K562 (cell line): Measurements from ENCODE around the gene RASL12. TPM values are rescaled to one million over a fixed set of nuclear protein-coding genes. Genes with fewer than 3 reads are reported as not detected.

Source experiments
- ATAC-seq: fragments of 200-7000 bp; cut with Tn5 transposase; 3 replicates; pipeline ENCODE4 v1.9.1; 2020; ENCODE audit warnings: moderate library complexity
- BruUV-seq: library from RNA; stranded (reverse); fragments of 400-500 nt; replicated peaks from 2 replicates; lab custom pipeline; 2021; lab: Mats Ljungman, UMichigan
- CTCF ChIA-PET: fragments of 300-600 bp; formaldehyde crosslinking; extraction: SDS; loops from one replicate; lab custom pipeline; 2021; ENCODE audit warnings: low intra/inter-chr PET ratio; lab: Yijun Ruan, JAX
- POLR2A ChIA-PET: fragments of 300-600, 350-650 bp; sonication (Branson Sonifier 250); formaldehyde crosslinking; extraction: SDS; loops from one replicate; lab custom pipeline; 2021; ENCODE audit warnings: antibody characterized with exemption, inconsistent platforms; lab: Yijun Ruan, JAX
- DNase-seq, 4 experiments: peaks; one replicate each; pipeline versions ENCODE4 v3.0.0 to v3.0.0-alpha.2; 2011 to 2018; ENCODE audit warnings: low spot score in 3 of 4, mixed read lengths in 3 of 4; ENCODE audit errors: extremely low read depth in 1 of 4
- FAIRE-seq: peaks from 2 replicates; lab custom pipeline; 2011; peaks lifted over from hg19 to GRCh38; lab: Jason Lieb, UNC
- H2AFZ ChIP-seq: 2 replicates; pipeline ENCODE4 v1.6.0; 2011; ENCODE audit warnings: low read depth, low read length, control low read depth, inconsistent platforms
- H3K27ac ChIP-seq: fragments of 200-600 bp; 3 replicates; pipeline ENCODE4 v1.8.0; 2011; ENCODE audit warnings: low read depth, mild to moderate bottlenecking, control low read depth, inconsistent platforms, low read length, moderate library complexity, mixed read lengths; ENCODE audit errors: extremely low read depth
- H3K27me3 ChIP-seq, 2 experiments: fragments of 300-600 bp in 1 of 2; 2 replicates in 1 of 2; 3 replicates in 1 of 2; pipeline versions ENCODE4 v1.6.0 to v1.8.0; 2011; ENCODE audit warnings: inconsistent platforms in 2 of 2, low read length in 2 of 2, mild to moderate bottlenecking in 1 of 2, mixed read lengths in 1 of 2, moderate library complexity in 1 of 2; ENCODE audit not compliant: control insufficient read depth in 2 of 2, insufficient read depth in 2 of 2
- H3K36me3 ChIP-seq: fragments of 300-600 bp; 3 replicates; pipeline ENCODE4 v1.8.0; 2011; ENCODE audit warnings: mild to moderate bottlenecking, low read length, inconsistent platforms; ENCODE audit not compliant: control insufficient read depth, insufficient read depth
- H3K4me1 ChIP-seq, 2 experiments: fragments of 200-600 bp in 1 of 2; replicated peaks in 1 of 2; 2 replicates in 1 of 2; 3 replicates in 1 of 2; pipeline versions ENCODE4 v1.5.1 to v1.8.0; 2011; ENCODE audit warnings: inconsistent platforms in 2 of 2, low read length in 2 of 2, mild to moderate bottlenecking in 1 of 2, mixed read lengths in 1 of 2, moderate library complexity in 1 of 2; ENCODE audit not compliant: control insufficient read depth in 2 of 2, insufficient read depth in 2 of 2
- H3K4me2 ChIP-seq: 2 replicates; pipeline ENCODE4 v1.6.1; 2011; ENCODE audit warnings: low read length, control low read depth, inconsistent platforms, mixed read lengths; ENCODE audit not compliant: insufficient read depth
- H3K4me3 ChIP-seq: fragments of 200-600 bp; sonication (generic), shearing (Covaris generic); 2 replicates; pipeline ENCODE4 v1.5.1; 2016; ENCODE audit warnings: control low read depth, inconsistent platforms
- H3K79me2 ChIP-seq: fragments of 200-600 bp; 3 replicates; pipeline ENCODE4 v1.8.0; 2011; ENCODE audit warnings: low read length, inconsistent platforms; ENCODE audit not compliant: control insufficient read depth, insufficient read depth
- H3K9ac ChIP-seq, 2 experiments: 2 replicates each; pipeline versions ENCODE4 v1.6.0 to v1.6.1; 2011; ENCODE audit warnings: low read depth in 2 of 2, low read length in 2 of 2, control low read depth in 1 of 2, inconsistent platforms in 1 of 2, mild to moderate bottlenecking in 1 of 2, mixed read lengths in 1 of 2; ENCODE audit not compliant: insufficient read depth in 1 of 2
- H3K9me1 ChIP-seq: one replicate; pipeline ENCODE4 v1.6.0; 2011; ENCODE audit warnings: inconsistent platforms, mild to moderate bottlenecking, low read length, moderate library complexity; ENCODE audit not compliant: control insufficient read depth, insufficient read depth
- H3K9me3 ChIP-seq: replicated peaks from 2 replicates; pipeline ENCODE4 v1.5.1; 2011; ENCODE audit warnings: low read depth, low read length, inconsistent platforms; ENCODE audit not compliant: control insufficient read depth, insufficient read depth
- H4K20me1 ChIP-seq: replicated peaks from 2 replicates; pipeline ENCODE4 v1.6.1; 2011; ENCODE audit warnings: low read length, inconsistent platforms, mixed read lengths; ENCODE audit not compliant: control insufficient read depth, insufficient read depth
- ASH1L ChIP-seq: fragments of 450-650 bp; IDR thresholded peaks from 2 replicates; pipeline ENCODE4 v1.6.1; 2018; ENCODE audit warnings: borderline replicate concordance, mild to moderate bottlenecking, low read depth; ENCODE audit not compliant: partially characterized antibody
- NRF1 ChIP-seq, 2 experiments: fragments of 450-650 bp; IDR thresholded peaks in 1 of 2; conservative IDR thresholded peaks in 1 of 2; 2 replicates each; pipeline ENCODE4 v1.6.1; 2014; ENCODE audit warnings: mild to moderate bottlenecking in 2 of 2
- SRSF3 ChIP-seq: fragments of 200-400 bp; formaldehyde crosslinking; IDR thresholded peaks from 2 replicates; pipeline ENCODE4 v1.6.1; 2016; ENCODE audit warnings: mild to moderate bottlenecking, low read length, moderate library complexity; ENCODE audit not compliant: insufficient read depth
- STAG1 ChIP-seq: sonication (generic); formaldehyde crosslinking; IDR thresholded peaks from 2 replicates; pipeline ENCODE4 v1.5.0; 2020; ENCODE audit warnings: missing genetic modification reagents, borderline replicate concordance
- ZNF165 ChIP-seq: fragments of 250-450 bp; sonication (Bioruptor Pico); IDR thresholded peaks from 2 replicates; pipeline ENCODE4 v1.4.0; 2020; ENCODE audit warnings: borderline replicate concordance
- ZNF23 ChIP-seq: fragments of 250-450 bp; sonication (Bioruptor Pico); IDR thresholded peaks from 2 replicates; pipeline ENCODE4 v1.4.0; 2020; ENCODE audit warnings: mild to moderate bottlenecking
- ZNF75A ChIP-seq: fragments of 450-650 bp; formaldehyde crosslinking; IDR thresholded peaks from 2 replicates; pipeline ENCODE4 v1.4.0; 2020; ENCODE audit warnings: mild to moderate bottlenecking
- WGBS: fragments of 100-300 bp; shearing (Covaris generic); methylation state at CpG from one replicate; pipeline ENCODE4 v1.1.6; 2016; ENCODE audit warnings: low coverage, mixed read lengths; ENCODE audit not compliant: insufficient coverage; ENCODE audit errors: missing lambda C conversion rate; 5-methylcytosine and 5-hydroxymethylcytosine counted together
- in situ Hi-C: fragments of 300-500 bp; cut with MboI; formaldehyde crosslinking; loops from 4 replicates; pipeline ENCODE4 v1.15.0; 2018; ENCODE audit warnings: inconsistent platforms, mixed read lengths
- intact Hi-C: fragments of 100-400 bp; cut with micrococcal nuclease; formaldehyde crosslinking; loops from 2 replicates; pipeline ENCODE4 v1.14.2; 2022
- polyA plus RNA-seq, 8 experiments: library from polyadenylated mRNA; depleted of rRNA in 4 of 8; stranded (reverse) in 5 of 8; unstranded in 3 of 8; fragments of >200 nt; fragmentation: Nextera tagmentation in 2 of 8; fragmentation: Illumina TruSeq in 1 of 8; extraction: Ambion mirVana in 2 of 8; extraction: Trizol in 1 of 8; gene quantifications; 2 replicates each; pipeline versions ENCODE4 v1.2.1 to v1.2.3, GENCODE V29; 2011 to 2014; ENCODE audit warnings: inconsistent platforms in 1 of 8, missing spikeins in 1 of 8
- total RNA-seq, 7 experiments: library from RNA; depleted of rRNA in 6 of 7; stranded (reverse); fragments of >200 nt in 6 of 7; fragmentation: Illumina TruSeq in 2 of 7; extraction: Trizol in 2 of 7; gene quantifications; 2 replicates each; pipeline versions ENCODE4 v1.2.1 to v1.2.3, GENCODE V29; 2011 to 2021; ENCODE audit warnings: low replicate concordance in 1 of 7
- TF ChIP-seq, protein P1 (sequence below): fragments of 450-650 bp; IDR thresholded peaks from 2 replicates; pipeline ENCODE4 v1.6.1; 2018; ENCODE audit warnings: mild to moderate bottlenecking, low read depth; ENCODE audit not compliant: partially characterized antibody
- TF ChIP-seq, protein P2 (sequence below): fragments of 450-650 bp; IDR thresholded peaks from 2 replicates; pipeline ENCODE4 v1.6.1; 2016; ENCODE audit warnings: missing biosample characterization, missing genetic modification characterization
- TF ChIP-seq, protein P3 (sequence below): sonication (generic); formaldehyde crosslinking; IDR thresholded peaks from 2 replicates; pipeline ENCODE4 v1.8.0; 2022; ENCODE audit warnings: mild to moderate bottlenecking, missing genetic modification reagents
- TF ChIP-seq, protein P4 (sequence below): fragments of 250-450 bp; sonication (Bioruptor Pico); IDR thresholded peaks from 2 replicates; pipeline ENCODE4 v1.8.0; 2022; ENCODE audit warnings: moderate library complexity, mild to moderate bottlenecking, inconsistent platforms

The RASL12 gene
- total and polyA plus RNA-seq, 9 of the 15 experiments (the other 6 are each of a cell fraction or from before 2014, with no cell fraction given): not detected

DNA sequence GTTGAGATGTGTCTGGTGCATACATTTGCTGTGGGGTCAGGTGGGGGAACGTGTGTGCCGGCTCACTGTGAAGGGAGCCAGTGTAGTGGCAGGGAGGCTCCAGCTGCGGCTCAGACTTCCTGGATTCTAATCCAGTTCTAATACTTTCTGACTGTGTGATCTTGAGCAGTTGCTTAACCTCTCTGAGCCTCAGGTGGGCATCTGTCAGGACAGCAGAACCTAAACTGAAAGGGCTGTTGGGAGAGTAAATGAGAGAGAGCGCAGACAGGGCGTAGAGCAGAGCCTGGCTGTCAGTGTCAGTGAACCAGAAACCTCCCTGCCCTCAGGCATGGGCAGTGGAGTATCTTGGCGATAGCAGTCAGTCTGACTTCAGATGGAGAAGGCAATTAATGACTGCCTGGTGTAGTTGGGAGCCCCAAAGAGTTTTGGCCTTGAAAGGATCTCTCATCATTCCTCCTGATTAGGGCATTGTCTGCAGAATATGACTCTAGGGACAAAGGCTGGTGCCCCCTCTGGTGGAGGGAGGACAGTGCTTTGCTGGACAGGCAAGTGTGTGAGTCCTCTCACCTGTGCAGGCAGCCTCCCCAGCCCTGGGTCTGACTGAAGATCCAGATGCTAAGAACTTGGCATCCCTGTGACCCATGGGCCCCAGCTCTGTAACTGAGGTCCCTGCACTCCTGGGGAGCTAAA lies 18.3 kb upstream of the RASL12 start (continued):
- TF ChIP-seq, protein P1, sequence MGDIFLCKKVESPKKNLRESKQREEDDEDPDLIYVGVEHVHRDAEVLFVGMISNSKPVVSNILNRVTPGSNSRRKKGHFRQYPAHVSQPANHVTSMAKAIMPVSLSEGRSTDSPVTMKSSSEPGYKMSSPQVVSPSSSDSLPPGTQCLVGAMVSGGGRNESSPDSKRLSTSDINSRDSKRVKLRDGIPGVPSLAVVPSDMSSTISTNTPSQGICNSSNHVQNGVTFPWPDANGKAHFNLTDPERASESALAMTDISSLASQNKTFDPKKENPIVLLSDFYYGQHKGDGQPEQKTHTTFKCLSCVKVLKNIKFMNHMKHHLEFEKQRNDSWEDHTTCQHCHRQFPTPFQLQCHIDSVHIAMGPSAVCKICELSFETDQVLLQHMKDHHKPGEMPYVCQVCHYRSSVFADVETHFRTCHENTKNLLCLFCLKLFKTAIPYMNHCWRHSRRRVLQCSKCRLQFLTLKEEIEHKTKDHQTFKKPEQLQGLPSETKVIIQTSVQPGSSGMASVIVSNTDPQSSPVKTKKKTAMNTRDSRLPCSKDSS: no peak
- TF ChIP-seq ZNF165 (no peak), ZNF75A (CRISPR knock-in tag) (no peak), STAG1 (CRISPR knock-in tag) (peak; percentile 33; the same call in 1 of the 2 replicates)
- TF ChIP-seq, protein P2, sequence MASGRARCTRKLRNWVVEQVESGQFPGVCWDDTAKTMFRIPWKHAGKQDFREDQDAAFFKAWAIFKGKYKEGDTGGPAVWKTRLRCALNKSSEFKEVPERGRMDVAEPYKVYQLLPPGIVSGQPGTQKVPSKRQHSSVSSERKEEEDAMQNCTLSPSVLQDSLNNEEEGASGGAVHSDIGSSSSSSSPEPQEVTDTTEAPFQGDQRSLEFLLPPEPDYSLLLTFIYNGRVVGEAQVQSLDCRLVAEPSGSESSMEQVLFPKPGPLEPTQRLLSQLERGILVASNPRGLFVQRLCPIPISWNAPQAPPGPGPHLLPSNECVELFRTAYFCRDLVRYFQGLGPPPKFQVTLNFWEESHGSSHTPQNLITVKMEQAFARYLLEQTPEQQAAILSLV: no peak

DNA sequence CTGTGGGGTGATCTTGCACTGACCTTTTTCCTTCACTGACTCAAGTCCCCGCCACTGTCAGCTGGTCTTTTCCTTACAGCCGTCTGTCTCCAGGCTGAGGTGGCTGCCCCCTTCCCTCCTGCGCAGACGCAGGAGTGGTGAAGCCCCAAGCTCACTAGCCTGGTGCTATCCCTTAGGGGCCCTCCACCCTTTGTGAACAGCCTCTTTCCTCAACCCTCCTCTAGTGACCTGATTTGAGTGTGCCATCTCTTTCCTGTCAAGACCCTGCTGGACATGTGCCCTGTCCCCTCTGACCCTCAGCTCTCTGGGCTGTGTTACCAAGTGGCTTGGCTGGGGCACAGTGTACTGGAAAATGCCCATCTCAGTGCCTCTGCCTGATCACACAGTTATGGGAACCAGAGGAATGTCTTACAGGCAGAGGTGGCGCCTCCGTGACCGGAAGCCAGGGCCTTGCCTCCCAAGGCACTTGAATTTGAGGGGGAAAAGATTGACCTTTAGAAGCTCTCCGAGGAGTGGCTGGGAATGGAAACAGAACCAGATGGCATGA lies 17.5 kb upstream of the RASL12 start:
- POLR2A ChIA-PET: interaction anchor here (0.6 to 1.3 kb wide), 4 partner anchors 18 to 1625 kb away, joined by 3 to 5 read pairs (median 3); partner anchors contain the start of genes CLPX and RNU5B-1
- peaks cover 0 to 4% of the 10 kb centered on the region in 2 experiments; a peak in 1 of 5 replicates for H3K4me1 ChIP-seq
- BruUV-seq: no TSS peak
- no peaks in the 10 kb centered on the region for H3K9me1 ChIP-seq
- H2AFZ ChIP-seq: no peak overlapping the region
- in situ Hi-C loops: no loop called here
- H3K4me3 ChIP-seq: no peak overlapping the region
- H4K20me1 ChIP-seq: peaks cover 8% of the 10 kb centered on the region
- H3K36me3 ChIP-seq: no peaks in the 10 kb centered on the region
- ATAC-seq: no peak
- H3K27ac ChIP-seq: no peak overlapping the region
- intact Hi-C loops: loop anchor here (5.0 kb wide), 1 partner anchor 53 kb away; no protein-coding TSS in a partner anchor
- CTCF ChIA-PET: interaction anchor here (3.3 kb wide), 1 partner anchor 52 kb away, joined by 17 read pairs; no protein-coding TSS in a partner anchor
- H3K79me2 ChIP-seq: no peaks in the 10 kb centered on the region
- H3K9me3 ChIP-seq: no peaks in the 10 kb centered on the region
- H3K27me3 ChIP-seq: peaks cover 28 to 54% of the 10 kb centered on the region in 2 experiments
- WGBS: 8% methylated on average over 8 of the region's 8 CpGs
- no peak for DNase-seq
- H3K9ac ChIP-seq: no peak overlapping the region
- H3K4me2 ChIP-seq: no peak overlapping the region
- FAIRE-seq: no peak
- TF ChIP-seq NRF1 (conservative IDR thresholded peaks at IDR 0.05 in 1 of 2, IDR thresholded peaks at IDR 0.05 in 1 of 2) (peak; percentile 66 to 70), ASH1L (no peak), SRSF3 (no peak), ZNF23 (CRISPR knock-in tag) (no peak)
- TF ChIP-seq, protein P3, sequence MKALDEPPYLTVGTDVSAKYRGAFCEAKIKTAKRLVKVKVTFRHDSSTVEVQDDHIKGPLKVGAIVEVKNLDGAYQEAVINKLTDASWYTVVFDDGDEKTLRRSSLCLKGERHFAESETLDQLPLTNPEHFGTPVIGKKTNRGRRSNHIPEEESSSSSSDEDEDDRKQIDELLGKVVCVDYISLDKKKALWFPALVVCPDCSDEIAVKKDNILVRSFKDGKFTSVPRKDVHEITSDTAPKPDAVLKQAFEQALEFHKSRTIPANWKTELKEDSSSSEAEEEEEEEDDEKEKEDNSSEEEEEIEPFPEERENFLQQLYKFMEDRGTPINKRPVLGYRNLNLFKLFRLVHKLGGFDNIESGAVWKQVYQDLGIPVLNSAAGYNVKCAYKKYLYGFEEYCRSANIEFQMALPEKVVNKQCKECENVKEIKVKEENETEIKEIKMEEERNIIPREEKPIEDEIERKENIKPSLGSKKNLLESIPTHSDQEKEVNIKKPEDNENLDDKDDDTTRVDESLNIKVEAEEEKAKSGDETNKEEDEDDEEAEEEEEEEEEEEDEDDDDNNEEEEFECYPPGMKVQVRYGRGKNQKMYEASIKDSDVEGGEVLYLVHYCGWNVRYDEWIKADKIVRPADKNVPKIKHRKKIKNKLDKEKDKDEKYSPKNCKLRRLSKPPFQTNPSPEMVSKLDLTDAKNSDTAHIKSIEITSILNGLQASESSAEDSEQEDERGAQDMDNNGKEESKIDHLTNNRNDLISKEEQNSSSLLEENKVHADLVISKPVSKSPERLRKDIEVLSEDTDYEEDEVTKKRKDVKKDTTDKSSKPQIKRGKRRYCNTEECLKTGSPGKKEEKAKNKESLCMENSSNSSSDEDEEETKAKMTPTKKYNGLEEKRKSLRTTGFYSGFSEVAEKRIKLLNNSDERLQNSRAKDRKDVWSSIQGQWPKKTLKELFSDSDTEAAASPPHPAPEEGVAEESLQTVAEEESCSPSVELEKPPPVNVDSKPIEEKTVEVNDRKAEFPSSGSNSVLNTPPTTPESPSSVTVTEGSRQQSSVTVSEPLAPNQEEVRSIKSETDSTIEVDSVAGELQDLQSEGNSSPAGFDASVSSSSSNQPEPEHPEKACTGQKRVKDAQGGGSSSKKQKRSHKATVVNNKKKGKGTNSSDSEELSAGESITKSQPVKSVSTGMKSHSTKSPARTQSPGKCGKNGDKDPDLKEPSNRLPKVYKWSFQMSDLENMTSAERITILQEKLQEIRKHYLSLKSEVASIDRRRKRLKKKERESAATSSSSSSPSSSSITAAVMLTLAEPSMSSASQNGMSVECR (CRISPR knock-in tag): no peak
- TF ChIP-seq, protein P4, sequence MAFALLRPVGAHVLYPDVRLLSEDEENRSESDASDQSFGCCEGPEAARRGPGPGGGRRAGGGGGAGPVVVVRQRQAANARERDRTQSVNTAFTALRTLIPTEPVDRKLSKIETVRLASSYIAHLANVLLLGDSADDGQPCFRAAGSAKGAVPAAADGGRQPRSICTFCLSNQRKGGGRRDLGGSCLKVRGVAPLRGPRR: no peak
